HEK293 (cell line): ENCODE results near the gene NADK.

Experiments
- CTCF ChIA-PET: fragments of 350-600 bp; formaldehyde crosslinking; extraction: SDS; loops from one replicate; lab custom pipeline; 2021; ENCODE audit warnings: antibody characterized with exemption; lab: Yijun Ruan, JAX
- POLR2A ChIA-PET: fragments of 300-600 bp; formaldehyde crosslinking; extraction: SDS; loops from one replicate; lab custom pipeline; 2020; ENCODE audit warnings: antibody characterized with exemption, inconsistent platforms; lab: Yijun Ruan, JAX
- H3K27ac ChIP-seq: fragments of 200-500 bp; sonication (Bioruptor generic); 2 replicates; pipeline ENCODE4 v1.5.1; 2014; ENCODE audit warnings: low read depth, low read length, control low read depth, inconsistent platforms; ENCODE audit errors: extremely low read depth
- H3K36me3 ChIP-seq, 2 experiments: fragments of 200-500 bp in 1 of 2; sonication (Bioruptor generic) in 1 of 2; 1 replicate in 1 of 2; 2 replicates in 1 of 2; pipeline ENCODE4 v1.5.1; 2014 to 2017; ENCODE audit warnings: inconsistent platforms in 2 of 2, low read length in 2 of 2; ENCODE audit not compliant: control insufficient read depth in 2 of 2, insufficient read depth in 1 of 2
- H3K4me1 ChIP-seq: fragments of 200-500 bp; sonication (Bioruptor generic); 2 replicates; pipeline ENCODE4 v1.5.1; 2014; ENCODE audit warnings: mild to moderate bottlenecking, low read length, inconsistent platforms; ENCODE audit not compliant: control insufficient read depth, insufficient read depth
- H3K4me3 ChIP-seq: 2 replicates; pipeline ENCODE4 v1.5.1; 2011; ENCODE audit warnings: low read depth, mild to moderate bottlenecking, control low read depth, low read length, moderate library complexity
- H3K9me3 ChIP-seq: fragments of 200-500 bp; sonication (Bioruptor generic); 2 replicates; pipeline ENCODE4 v1.5.1; 2014; ENCODE audit warnings: low read depth, low read length, inconsistent platforms; ENCODE audit not compliant: control insufficient read depth, insufficient read depth
- CTCF ChIP-seq: fragments of 450-650 bp; formaldehyde crosslinking; IDR thresholded peaks from 2 replicates; pipeline ENCODE4 v1.5.1; 2016; ENCODE audit warnings: missing biosample characterization, missing genetic modification characterization
- MZF1 ChIP-seq: fragments of 450-650 bp; formaldehyde crosslinking; IDR thresholded peaks from 2 replicates; pipeline ENCODE4 v1.5.1; 2017; ENCODE audit warnings: missing biosample characterization, missing genetic modification characterization, borderline replicate concordance
- OVOL3 ChIP-seq: fragments of 450-650 bp; formaldehyde crosslinking; IDR thresholded peaks from 2 replicates; pipeline ENCODE4 v1.5.1; 2016; ENCODE audit warnings: missing biosample characterization, missing genetic modification characterization
- PRDM6 ChIP-seq: fragments of 450-650 bp; formaldehyde crosslinking; IDR thresholded peaks from 2 replicates; pipeline ENCODE4 v1.5.1; 2017; ENCODE audit warnings: missing biosample characterization, missing genetic modification characterization
- RBAK ChIP-seq: fragments of 450-650 bp; formaldehyde crosslinking; IDR thresholded peaks from 2 replicates; pipeline ENCODE4 v1.5.1; 2016; ENCODE audit warnings: missing biosample characterization, missing genetic modification characterization
- SETDB1 ChIP-seq: IDR thresholded peaks from one replicate; pipeline ENCODE4 v1.6.1; 2017; ENCODE audit warnings: mild to moderate bottlenecking, low read length, moderate library complexity, mixed read lengths; ENCODE audit not compliant: insufficient read length
- ZBTB44 ChIP-seq: fragments of 450-650 bp; IDR thresholded peaks from 2 replicates; pipeline ENCODE4 v1.5.1; 2018; ENCODE audit warnings: missing biosample characterization, mild to moderate bottlenecking, missing genetic modification characterization
- ZNF138 ChIP-seq: fragments of 450-650 bp; formaldehyde crosslinking; IDR thresholded peaks from 2 replicates; pipeline ENCODE4 v1.5.1; 2016; ENCODE audit warnings: missing biosample characterization, missing genetic modification characterization, borderline replicate concordance
- ZNF202 ChIP-seq: fragments of 450-650 bp; formaldehyde crosslinking; IDR thresholded peaks from 2 replicates; pipeline ENCODE4 v1.5.1; 2016; ENCODE audit warnings: missing biosample characterization, missing genetic modification characterization, borderline replicate concordance
- ZNF211 ChIP-seq: fragments of 450-650 bp; formaldehyde crosslinking; IDR thresholded peaks from 2 replicates; pipeline ENCODE4 v1.5.1; 2016; ENCODE audit warnings: low read depth, missing biosample characterization, missing genetic modification characterization
- ZNF324 ChIP-seq: fragments of 450-650 bp; formaldehyde crosslinking; IDR thresholded peaks from 2 replicates; pipeline ENCODE4 v1.5.1; 2016; ENCODE audit warnings: missing biosample characterization, missing genetic modification characterization
- ZNF354C ChIP-seq: fragments of 450-650 bp; formaldehyde crosslinking; IDR thresholded peaks from 2 replicates; pipeline ENCODE4 v1.5.1; 2016; ENCODE audit warnings: missing biosample characterization, missing genetic modification characterization, low read depth, borderline replicate concordance
- ZNF580 ChIP-seq: fragments of 450-650 bp; formaldehyde crosslinking; IDR thresholded peaks from 2 replicates; pipeline ENCODE4 v1.5.1; 2016; ENCODE audit warnings: missing biosample characterization, missing genetic modification characterization
- ZNF623 ChIP-seq: fragments of 450-650 bp; formaldehyde crosslinking; IDR thresholded peaks from 2 replicates; pipeline ENCODE4 v1.5.1; 2016; ENCODE audit warnings: missing biosample characterization, missing genetic modification characterization
- ZNF624 ChIP-seq: fragments of 450-650 bp; formaldehyde crosslinking; IDR thresholded peaks from 2 replicates; pipeline ENCODE4 v1.5.1; 2017; ENCODE audit warnings: missing biosample characterization, missing genetic modification characterization
- ZNF677 ChIP-seq: fragments of 450-650 bp; IDR thresholded peaks from 2 replicates; pipeline ENCODE4 v1.5.0; 2018; ENCODE audit warnings: missing biosample characterization, mild to moderate bottlenecking, missing genetic modification characterization, moderate library complexity
- ZNF707 ChIP-seq: fragments of 450-650 bp; formaldehyde crosslinking; IDR thresholded peaks from 2 replicates; pipeline ENCODE4 v1.5.1; 2016; ENCODE audit warnings: missing biosample characterization, missing genetic modification characterization

NADK gene

GRCh38 chr1:1788646-1789431 is 10.6 kb upstream of the NADK start:
- H3K36me3 ChIP-seq, result peaks cover 39 to 92% of the 10 kb centered on the region in 2 experiments
- ChIA-PET POLR2A (no interaction called here), CTCF (interaction anchor here (0.6 to 1.9 kb wide), 7 partner anchors 9 to 119 kb away, joined by 3 to 23 read pairs (median 3); no protein-coding TSS in a partner anchor)
- TF ChIP-seq ZNF580 (tag by site-specific recombination) (no peak), ZNF354C (tag by site-specific recombination) (no peak), ZNF202 (tag by site-specific recombination) (no peak), ZNF624 (tag by site-specific recombination) (no peak), ZNF324 (tag by site-specific recombination) (no peak), CTCF (0 out of 2 replicates have a peak, but pooled peaks have one; percentile 33), PRDM6 (tag by site-specific recombination) (no peak)
- no peak overlapping the region for H3K27ac ChIP-seq
- H3K9me3 ChIP-seq, result no peaks in the 10 kb centered on the region
- H3K4me1 ChIP-seq, result no peaks in the 10 kb centered on the region
- no peak overlapping the region for H3K4me3 ChIP-seq

- ChIA-PET CTCF (interaction anchor here (0.6 to 1.9 kb wide), 3 partner anchors 91 to 119 kb away, joined by 3 to 23 read pairs (median 4); no protein-coding TSS in a partner anchor), POLR2A (no interaction called here)
- Histone ChIP-seq H3K36me3 (peaks cover 36 to 88% of the 10 kb centered on the region in 2 experiments), H3K9me3 (no peaks in the 10 kb centered on the region), H3K4me1 (no peaks in the 10 kb centered on the region), H3K4me3 (no peak overlapping the region), H3K27ac (no peak overlapping the region)
- TF ChIP-seq ZNF211 (tag by site-specific recombination), result no peak
- TF ChIP-seq OVOL3 (tag by site-specific recombination), result no peak
- no peak for TF ChIP-seq ZNF677 (tag by site-specific recombination)
- no peak for TF ChIP-seq ZNF623
- TF ChIP-seq ZNF707, result no peak
These were observed 9.9 kb upstream of the NADK start for GRCh38 chr1:1788136-1788535.

- Histone ChIP-seq H3K4me3 (no peak overlapping the region), H3K9me3 (no peaks in the 10 kb centered on the region), H3K27ac (no peak overlapping the region), H3K4me1 (no peaks in the 10 kb centered on the region), H3K36me3 (peaks cover 26 to 77% of the 10 kb centered on the region in 2 experiments)
- ChIA-PET CTCF (no interaction called here), POLR2A (no interaction called here)
- TF ChIP-seq SETDB1 (no peak), ZNF138 (tag by site-specific recombination) (no peak), ZBTB44 (tag by site-specific recombination) (no peak), MZF1 (tag by site-specific recombination) (no peak), RBAK (tag by site-specific recombination) (no peak)
These were observed 8.8 kb upstream of the NADK start for GRCh38 chr1:1786836-1787605.
